Stimulated activated CD4-positive, alpha-beta T cell treated with anti-CD3 and anti-CD28 coated beads, Interleukin-2, amount 100 ng/mL, for 4 hours (primary cell): ENCODE data around the gene SETX.

Experiments
- DNase-seq: peaks from one replicate; pipeline ENCODE4 v3.0.0-alpha.2; 2020; ENCODE audit warnings: low read depth

Gene SETX

GRCh38 chr9:132240841-132241482 lies 113.8 kb downstream of the SETX start:
- DNase-seq: peak; percentile 100

- DNase-seq: no peak
Observed at GRCh38 chr9:132239999-132240840, 114.6 kb downstream of the SETX start.

GRCh38 chr9:132239518-132239917 lies 115.3 kb downstream of the SETX start:
- no peak for DNase-seq

GRCh38 chr9:132238992-132239391 lies 115.8 kb downstream of the SETX start:
- no peak for DNase-seq

GRCh38 chr9:132238026-132238972 lies 116.5 kb downstream of the SETX start:
- DNase-seq: no peak

- DNase-seq: no peak
Observed at GRCh38 chr9:132237481-132237880, 117.3 kb downstream of the SETX start.

GRCh38 chr9:132236662-132237311 lies 118.0 kb downstream of the SETX start:
- no peak for DNase-seq

GRCh38 chr9:132235894-132236661 lies 118.7 kb downstream of the SETX start:
- peak; percentile 64 for DNase-seq

GRCh38 chr9:132235125-132235524 lies 119.7 kb downstream of the SETX start:
- no peak for DNase-seq

GRCh38 chr9:132234535-132234934 lies 120.3 kb downstream of the SETX start:
- no peak for DNase-seq

- no peak for DNase-seq
Observed at GRCh38 chr9:132233138-132233537, 121.6 kb downstream of the SETX start.

GRCh38 chr9:132232522-132232921 lies 122.3 kb downstream of the SETX start:
- no peak for DNase-seq

GRCh38 chr9:132231019-132231701 lies 123.6 kb downstream of the SETX start:
- DNase-seq: no peak

GRCh38 chr9:132230605-132231004 lies 124.2 kb downstream of the SETX start:
- DNase-seq: no peak

- no peak for DNase-seq
Observed at GRCh38 chr9:132228062-132228461, 126.7 kb downstream of the SETX start.

GRCh38 chr9:132226571-132227430 lies 128.0 kb downstream of the SETX start:
- no peak for DNase-seq

- DNase-seq: no peak
Observed at GRCh38 chr9:132224645-132225044, 130.1 kb downstream of the SETX start.

GRCh38 chr9:132221941-132222340 lies 132.8 kb downstream of the SETX start:
- DNase-seq: no peak

GRCh38 chr9:132218208-132218607 lies 136.6 kb downstream of the SETX start:
- DNase-seq: no peak
